Panc1 (cell line): Measurements from ENCODE around the gene REXO5.

Source experiments
- CTCF ChIP-seq: fragments of 450-650 bp; IDR thresholded peaks from 2 replicates; pipeline ENCODE4 v1.5.1; 2017; ENCODE audit warnings: mild to moderate bottlenecking
- POLR2AphosphoS5 ChIP-seq: IDR thresholded peaks from 2 replicates; pipeline ENCODE4 v1.6.1; 2012; ENCODE audit warnings: mild to moderate bottlenecking, low read depth, low read length, moderate library complexity
- SIN3A ChIP-seq: IDR thresholded peaks from 2 replicates; pipeline ENCODE4 v1.6.1; 2012; ENCODE audit warnings: low read depth, mild to moderate bottlenecking, low read length, moderate library complexity, borderline replicate concordance; ENCODE audit not compliant: insufficient read depth

DNA sequence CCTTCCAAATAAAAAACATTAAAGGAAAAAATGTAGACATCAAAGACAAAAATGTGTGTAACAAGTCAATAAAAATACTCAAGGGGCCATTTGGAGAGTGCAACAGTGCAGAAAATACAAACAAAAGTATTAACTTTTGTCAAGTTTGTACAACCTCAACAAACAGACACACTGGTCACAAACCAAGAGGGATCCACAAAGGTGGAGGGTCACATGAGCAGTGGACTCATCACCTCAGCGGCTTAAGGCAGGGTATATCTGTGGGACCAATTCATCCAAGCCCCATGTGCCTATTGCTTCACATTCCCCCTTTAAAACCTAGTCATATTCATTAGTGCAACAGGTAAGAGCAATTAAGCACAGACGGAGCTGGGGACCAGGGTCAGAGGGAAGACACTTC lies 48.6 kb downstream of the REXO5 start:
- TF ChIP-seq CTCF (no peak), POLR2AphosphoS5 (no peak), SIN3A (no peak)
